NT2/D1 (cell line): ENCODE data around the gene PLXNA4.

ENCODE experiments used
- DNase-seq: peaks from one replicate; pipeline ENCODE4 v3.0.0-alpha.2; 2011; ENCODE audit warnings: low read depth, low spot score
- H3K27me3 ChIP-seq: 2 replicates; pipeline ENCODE4 v1.6.0; 2011; ENCODE audit warnings: mild to moderate bottlenecking; ENCODE audit not compliant: insufficient read length, insufficient read depth
- H3K36me3 ChIP-seq: 2 replicates; pipeline ENCODE4 v1.6.1; 2011; ENCODE audit warnings: mild to moderate bottlenecking, low read length, mixed read lengths; ENCODE audit not compliant: insufficient read depth, insufficient read length
- H3K4me1 ChIP-seq: 2 replicates; pipeline ENCODE4 v1.5.1; 2011; ENCODE audit not compliant: insufficient read depth, insufficient read length
- H3K4me3 ChIP-seq: 2 replicates; pipeline ENCODE4 v1.5.1; 2011; ENCODE audit warnings: low read depth; ENCODE audit not compliant: insufficient read length
- H3K9ac ChIP-seq: 2 replicates; pipeline ENCODE4 v1.6.0; 2011; ENCODE audit warnings: low read depth; ENCODE audit not compliant: insufficient read length
- H3K9me3 ChIP-seq: 2 replicates; pipeline ENCODE4 v1.5.1; 2011; ENCODE audit warnings: mild to moderate bottlenecking, low read length; ENCODE audit not compliant: insufficient read depth
- SUZ12 ChIP-seq: IDR thresholded peaks from 2 replicates; pipeline ENCODE4 v1.6.1; 2011; ENCODE audit not compliant: insufficient read length, insufficient read depth; ENCODE audit errors: extremely low read depth
- YY1 ChIP-seq: IDR thresholded peaks from 2 replicates; pipeline ENCODE4 v1.6.1; 2011; ENCODE audit not compliant: insufficient read length, insufficient read depth
- ZNF274 ChIP-seq: IDR thresholded peaks from 2 replicates; pipeline ENCODE4 v1.6.1; 2011; ENCODE audit warnings: mild to moderate bottlenecking, low read depth, low read length

The PLXNA4 gene

DNA sequence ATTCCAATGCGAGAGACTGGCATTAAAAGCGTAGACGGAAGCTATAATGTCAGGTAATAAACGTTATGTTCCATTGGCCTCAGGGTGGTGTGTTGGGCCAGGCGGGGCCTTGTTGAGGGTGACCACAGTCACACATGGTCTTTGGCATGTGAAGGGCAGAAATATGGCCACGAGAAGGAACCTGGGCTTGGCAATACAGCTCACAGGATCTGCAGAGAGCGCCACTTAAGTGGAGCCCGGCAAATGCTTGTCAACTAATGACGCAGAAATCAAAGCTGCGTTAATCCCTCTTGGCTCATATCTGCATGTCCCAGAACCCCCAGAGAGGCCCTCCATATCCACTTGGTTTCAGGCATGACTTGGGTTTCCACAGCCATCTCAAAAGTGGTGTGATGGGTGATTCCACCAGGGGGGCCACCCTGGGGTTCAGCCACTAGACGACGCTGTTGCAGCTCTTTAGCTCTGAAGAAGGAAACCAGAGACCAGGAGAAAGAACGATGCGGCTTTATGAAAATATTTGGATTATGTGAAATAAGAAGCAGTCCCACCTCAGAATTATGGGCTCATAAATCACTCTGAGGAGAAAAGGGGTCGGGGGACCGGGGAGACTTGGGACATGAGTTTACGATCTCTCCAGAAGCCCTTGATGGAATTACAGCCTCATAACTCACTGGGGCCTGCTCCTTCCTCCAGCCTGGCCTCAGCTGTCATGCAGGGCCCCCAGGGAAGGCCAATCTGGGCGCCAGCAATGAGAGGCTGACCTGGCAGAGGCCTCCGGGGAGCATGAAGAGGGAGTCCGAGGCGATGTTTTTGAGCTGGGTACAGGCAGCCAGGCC is 462.5 kb downstream of the PLXNA4 start:
- H3K4me1 ChIP-seq: peaks cover 3% of the 10 kb centered on the region
- TF ChIP-seq YY1 (no peak), SUZ12 (no peak), ZNF274 (no peak)
- H3K9me3 ChIP-seq: no peaks in the 10 kb centered on the region
- no peaks in the 10 kb centered on the region for H3K27me3 ChIP-seq
- DNase-seq: no peak
- no peak overlapping the region for H3K4me3 ChIP-seq
- H3K36me3 ChIP-seq: no peaks in the 10 kb centered on the region
- H3K9ac ChIP-seq: no peak overlapping the region

DNA sequence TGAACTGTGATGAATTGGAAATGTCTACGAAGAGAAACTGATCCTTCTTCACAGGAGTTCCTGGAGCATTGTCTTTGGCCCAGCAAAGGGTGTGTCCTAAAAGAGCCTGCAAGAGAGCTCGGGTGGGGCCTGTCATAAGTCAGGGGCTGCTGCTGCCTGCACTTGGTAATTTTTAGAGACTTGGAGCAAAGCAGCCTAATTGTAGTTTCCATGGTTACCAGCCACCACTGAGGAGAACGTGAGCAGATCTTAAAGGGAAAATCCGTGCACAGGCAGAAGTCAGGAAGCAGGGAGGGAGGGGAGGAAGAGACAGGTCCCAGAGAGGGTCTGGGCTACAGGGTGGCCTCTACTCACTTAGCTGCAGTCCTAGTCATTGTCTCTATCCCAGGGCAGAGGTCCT is 463.6 kb downstream of the PLXNA4 start:
- Histone ChIP-seq H3K9ac (no peak overlapping the region), H3K9me3 (no peaks in the 10 kb centered on the region), H3K27me3 (no peaks in the 10 kb centered on the region), H3K4me1 (peaks cover 3% of the 10 kb centered on the region), H3K4me3 (no peak overlapping the region), H3K36me3 (no peaks in the 10 kb centered on the region)
- DNase-seq: no peak
- TF ChIP-seq SUZ12: no peak

DNA sequence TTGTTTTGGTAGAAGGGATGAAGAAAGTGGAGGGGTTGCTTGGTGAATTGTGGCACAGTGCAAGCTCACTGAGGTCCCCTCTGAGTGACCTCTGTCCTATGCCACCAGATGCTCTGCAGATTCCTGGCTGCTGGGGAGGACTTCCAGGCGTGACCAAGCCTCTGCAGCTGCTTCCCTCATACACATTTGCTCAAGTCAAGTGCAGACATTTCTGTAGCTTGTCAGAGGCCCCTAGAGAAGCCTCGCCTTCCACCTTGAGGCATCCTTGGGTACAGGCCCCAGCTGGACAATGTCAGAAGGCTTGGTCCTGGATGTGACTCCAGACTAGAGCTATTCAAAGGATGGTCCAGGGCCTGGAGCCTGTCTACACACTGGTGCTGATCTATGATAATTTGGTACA is 464.2 kb downstream of the PLXNA4 start:
- Histone ChIP-seq H3K4me1 (peaks cover 3% of the 10 kb centered on the region), H3K36me3 (no peaks in the 10 kb centered on the region), H3K9ac (no peak overlapping the region), H3K4me3 (no peak overlapping the region), H3K27me3 (no peaks in the 10 kb centered on the region), H3K9me3 (no peaks in the 10 kb centered on the region)
- no peak for DNase-seq
- no peak for TF ChIP-seq YY1
- TF ChIP-seq ZNF274: no peak
- TF ChIP-seq SUZ12: no peak

DNA sequence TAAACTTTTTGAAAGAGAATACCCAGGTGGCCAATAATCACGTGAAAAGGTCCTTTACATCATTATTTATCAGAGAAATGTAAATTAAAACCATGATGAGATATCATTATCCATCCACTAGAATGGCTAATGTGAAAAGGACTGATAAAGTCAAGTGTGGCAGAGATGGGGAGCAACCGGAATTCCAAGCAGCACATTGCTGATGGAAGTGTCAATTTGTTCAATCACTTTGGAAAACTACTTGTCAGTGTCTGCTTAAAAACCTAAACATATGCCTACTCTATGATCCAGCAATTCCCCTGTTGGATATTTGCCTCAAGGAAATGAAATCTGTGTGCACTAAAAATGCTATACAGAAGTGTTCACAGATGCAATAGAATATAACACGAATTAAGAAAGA is 465.6 kb downstream of the PLXNA4 start:
- Histone ChIP-seq H3K36me3 (no peaks in the 10 kb centered on the region), H3K4me1 (peaks cover 3% of the 10 kb centered on the region), H3K27me3 (no peaks in the 10 kb centered on the region), H3K4me3 (no peak overlapping the region), H3K9me3 (no peaks in the 10 kb centered on the region), H3K9ac (no peak overlapping the region)
- TF ChIP-seq YY1: no peak
- no peak for TF ChIP-seq SUZ12
- no peak for TF ChIP-seq ZNF274
- no peak for DNase-seq

DNA sequence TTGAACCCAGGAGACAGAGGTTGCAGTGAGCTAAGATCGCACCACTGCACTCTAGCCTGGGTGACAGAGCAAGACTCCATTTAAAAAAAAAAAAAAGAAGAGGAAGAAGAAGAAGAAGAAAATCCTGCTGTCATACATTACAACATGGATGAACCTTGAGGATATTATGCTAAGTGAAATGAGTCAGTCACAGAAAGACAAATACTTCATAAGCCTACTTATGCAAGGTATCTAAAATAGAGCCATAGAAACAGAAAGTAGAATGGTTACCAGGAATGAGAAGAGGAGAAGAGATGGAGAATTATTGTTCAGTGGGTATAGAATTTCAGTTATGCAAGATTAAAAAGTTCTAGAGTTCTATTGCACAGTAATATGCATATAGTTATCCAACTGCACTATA is 466.5 kb downstream of the PLXNA4 start:
- TF ChIP-seq YY1: no peak
- H3K27me3 ChIP-seq: no peaks in the 10 kb centered on the region
- peaks cover 3% of the 10 kb centered on the region for H3K4me1 ChIP-seq
- H3K9me3 ChIP-seq: no peaks in the 10 kb centered on the region
- DNase-seq: no peak
- no peak overlapping the region for H3K4me3 ChIP-seq
- H3K9ac ChIP-seq: no peak overlapping the region
- H3K36me3 ChIP-seq: no peaks in the 10 kb centered on the region

DNA sequence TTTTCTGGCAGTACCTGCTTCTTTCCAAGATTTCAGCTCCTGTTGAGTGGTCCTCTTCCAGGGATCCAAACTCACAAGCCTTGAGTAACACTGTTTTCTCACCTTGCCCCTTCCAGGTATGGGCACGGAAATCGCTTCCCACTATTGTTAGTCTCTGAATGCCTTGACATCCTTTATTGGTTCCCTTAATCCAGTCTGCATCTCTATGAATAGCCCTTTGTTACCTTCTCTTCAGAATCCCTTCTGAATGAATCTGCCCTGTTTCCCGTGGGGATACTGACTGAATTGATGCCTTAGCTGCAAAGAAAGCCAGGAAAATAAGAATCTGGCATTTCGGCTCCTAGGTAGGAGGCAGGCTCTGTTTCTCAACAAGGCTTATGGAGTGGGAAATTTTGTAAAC is 467.7 kb downstream of the PLXNA4 start:
- Histone ChIP-seq H3K27me3 (no peaks in the 10 kb centered on the region), H3K4me3 (no peak overlapping the region), H3K4me1 (no peaks in the 10 kb centered on the region), H3K9ac (no peak overlapping the region), H3K9me3 (no peaks in the 10 kb centered on the region), H3K36me3 (no peaks in the 10 kb centered on the region)
- DNase-seq: peak; percentile 46
- TF ChIP-seq ZNF274 (no peak), SUZ12 (no peak), YY1 (no peak)

DNA sequence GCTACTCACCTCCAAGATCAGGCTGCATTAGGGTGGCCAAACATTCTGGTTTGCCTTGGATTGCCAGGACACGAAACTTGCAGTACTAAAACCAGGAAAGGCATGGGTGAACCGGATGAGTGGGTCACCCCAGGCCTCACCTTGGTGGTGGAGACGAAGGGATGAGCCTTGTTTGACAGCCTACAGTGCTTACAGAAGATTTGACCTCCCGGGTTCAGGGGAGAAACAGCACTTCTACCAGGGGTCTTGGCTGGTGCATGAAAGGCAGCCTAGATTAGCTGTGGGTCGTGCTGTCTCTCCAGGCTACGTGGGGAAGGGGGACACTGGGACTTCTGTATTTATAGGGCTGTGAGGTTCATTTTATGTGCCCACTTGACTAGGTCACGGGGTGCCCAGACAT is 469.8 kb downstream of the PLXNA4 start:
- Histone ChIP-seq H3K4me1 (no peaks in the 10 kb centered on the region), H3K36me3 (no peaks in the 10 kb centered on the region), H3K9me3 (no peaks in the 10 kb centered on the region), H3K9ac (no peak overlapping the region), H3K4me3 (no peak overlapping the region), H3K27me3 (no peaks in the 10 kb centered on the region)
- TF ChIP-seq YY1: no peak
- TF ChIP-seq ZNF274: no peak
- TF ChIP-seq SUZ12: no peak
- DNase-seq: no peak

DNA sequence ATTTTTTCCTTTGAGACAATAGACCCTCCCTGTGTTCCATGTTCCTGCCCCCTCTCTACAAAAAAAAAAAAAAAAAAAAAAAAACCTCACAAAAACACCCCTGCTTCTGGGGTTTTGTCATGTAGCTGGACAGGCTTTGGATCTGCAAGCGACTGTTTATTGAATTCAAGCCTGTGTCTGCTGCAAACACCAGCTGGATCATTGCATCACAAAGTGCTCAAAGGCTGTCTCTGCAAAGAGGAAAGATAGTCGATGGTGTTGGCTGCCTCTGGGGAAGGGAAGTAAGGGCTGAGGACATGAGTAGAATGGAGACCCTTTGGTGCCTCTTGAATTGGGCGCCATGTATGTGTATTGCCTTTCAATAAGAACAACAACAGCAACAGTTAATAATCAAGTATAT is 471.2 kb downstream of the PLXNA4 start:
- Histone ChIP-seq H3K9ac (no peak overlapping the region), H3K4me3 (no peak overlapping the region), H3K36me3 (no peaks in the 10 kb centered on the region), H3K27me3 (no peaks in the 10 kb centered on the region), H3K9me3 (no peaks in the 10 kb centered on the region), H3K4me1 (no peaks in the 10 kb centered on the region)
- DNase-seq: no peak
- TF ChIP-seq SUZ12 (no peak), YY1 (no peak), ZNF274 (no peak)
